HAP-1 (cell line): Measurements from ENCODE around the gene ATM.

Source experiments
- DNase-seq, 2 experiments: peaks; one replicate each; pipeline ENCODE4 v3.0.0-alpha.2; 2016 to 2020; ENCODE audit warnings: low spot score in 2 of 2
- H3K27me3 ChIP-seq: fragments of 250-450 bp; sonication (Bioruptor Pico); 2 replicates; pipeline ENCODE4 v1.5.1; 2020; ENCODE audit warnings: low read depth, mild to moderate bottlenecking, moderate library complexity
- H3K36me3 ChIP-seq: fragments of 250-450 bp; sonication (Bioruptor Pico); replicated peaks from 2 replicates; pipeline ENCODE4 v1.5.1; 2020; ENCODE audit warnings: mild to moderate bottlenecking
- H3K4me1 ChIP-seq: fragments of 250-450 bp; sonication (Bioruptor Pico); 2 replicates; pipeline ENCODE4 v1.5.1; 2020; ENCODE audit warnings: mild to moderate bottlenecking
- H3K4me3 ChIP-seq: fragments of 250-450 bp; sonication (Bioruptor Pico); 2 replicates; pipeline ENCODE4 v1.5.1; 2020; ENCODE audit warnings: mild to moderate bottlenecking, moderate library complexity
- H3K9me3 ChIP-seq: fragments of 250-450 bp; sonication (Bioruptor Pico); 2 replicates; pipeline ENCODE4 v1.5.1; 2020; ENCODE audit warnings: mild to moderate bottlenecking, moderate library complexity
- in situ Hi-C: fragments of 300-500 bp; cut with MboI; formaldehyde crosslinking; loops from 3 replicates; pipeline ENCODE4 v1.14.3; 2020; ENCODE audit warnings: low sequenced_read_pairs, inconsistent platforms, mixed read lengths

Gene ATM, protein sequence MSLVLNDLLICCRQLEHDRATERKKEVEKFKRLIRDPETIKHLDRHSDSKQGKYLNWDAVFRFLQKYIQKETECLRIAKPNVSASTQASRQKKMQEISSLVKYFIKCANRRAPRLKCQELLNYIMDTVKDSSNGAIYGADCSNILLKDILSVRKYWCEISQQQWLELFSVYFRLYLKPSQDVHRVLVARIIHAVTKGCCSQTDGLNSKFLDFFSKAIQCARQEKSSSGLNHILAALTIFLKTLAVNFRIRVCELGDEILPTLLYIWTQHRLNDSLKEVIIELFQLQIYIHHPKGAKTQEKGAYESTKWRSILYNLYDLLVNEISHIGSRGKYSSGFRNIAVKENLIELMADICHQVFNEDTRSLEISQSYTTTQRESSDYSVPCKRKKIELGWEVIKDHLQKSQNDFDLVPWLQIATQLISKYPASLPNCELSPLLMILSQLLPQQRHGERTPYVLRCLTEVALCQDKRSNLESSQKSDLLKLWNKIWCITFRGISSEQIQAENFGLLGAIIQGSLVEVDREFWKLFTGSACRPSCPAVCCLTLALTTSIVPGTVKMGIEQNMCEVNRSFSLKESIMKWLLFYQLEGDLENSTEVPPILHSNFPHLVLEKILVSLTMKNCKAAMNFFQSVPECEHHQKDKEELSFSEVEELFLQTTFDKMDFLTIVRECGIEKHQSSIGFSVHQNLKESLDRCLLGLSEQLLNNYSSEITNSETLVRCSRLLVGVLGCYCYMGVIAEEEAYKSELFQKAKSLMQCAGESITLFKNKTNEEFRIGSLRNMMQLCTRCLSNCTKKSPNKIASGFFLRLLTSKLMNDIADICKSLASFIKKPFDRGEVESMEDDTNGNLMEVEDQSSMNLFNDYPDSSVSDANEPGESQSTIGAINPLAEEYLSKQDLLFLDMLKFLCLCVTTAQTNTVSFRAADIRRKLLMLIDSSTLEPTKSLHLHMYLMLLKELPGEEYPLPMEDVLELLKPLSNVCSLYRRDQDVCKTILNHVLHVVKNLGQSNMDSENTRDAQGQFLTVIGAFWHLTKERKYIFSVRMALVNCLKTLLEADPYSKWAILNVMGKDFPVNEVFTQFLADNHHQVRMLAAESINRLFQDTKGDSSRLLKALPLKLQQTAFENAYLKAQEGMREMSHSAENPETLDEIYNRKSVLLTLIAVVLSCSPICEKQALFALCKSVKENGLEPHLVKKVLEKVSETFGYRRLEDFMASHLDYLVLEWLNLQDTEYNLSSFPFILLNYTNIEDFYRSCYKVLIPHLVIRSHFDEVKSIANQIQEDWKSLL (N-terminal part only)

DNA sequence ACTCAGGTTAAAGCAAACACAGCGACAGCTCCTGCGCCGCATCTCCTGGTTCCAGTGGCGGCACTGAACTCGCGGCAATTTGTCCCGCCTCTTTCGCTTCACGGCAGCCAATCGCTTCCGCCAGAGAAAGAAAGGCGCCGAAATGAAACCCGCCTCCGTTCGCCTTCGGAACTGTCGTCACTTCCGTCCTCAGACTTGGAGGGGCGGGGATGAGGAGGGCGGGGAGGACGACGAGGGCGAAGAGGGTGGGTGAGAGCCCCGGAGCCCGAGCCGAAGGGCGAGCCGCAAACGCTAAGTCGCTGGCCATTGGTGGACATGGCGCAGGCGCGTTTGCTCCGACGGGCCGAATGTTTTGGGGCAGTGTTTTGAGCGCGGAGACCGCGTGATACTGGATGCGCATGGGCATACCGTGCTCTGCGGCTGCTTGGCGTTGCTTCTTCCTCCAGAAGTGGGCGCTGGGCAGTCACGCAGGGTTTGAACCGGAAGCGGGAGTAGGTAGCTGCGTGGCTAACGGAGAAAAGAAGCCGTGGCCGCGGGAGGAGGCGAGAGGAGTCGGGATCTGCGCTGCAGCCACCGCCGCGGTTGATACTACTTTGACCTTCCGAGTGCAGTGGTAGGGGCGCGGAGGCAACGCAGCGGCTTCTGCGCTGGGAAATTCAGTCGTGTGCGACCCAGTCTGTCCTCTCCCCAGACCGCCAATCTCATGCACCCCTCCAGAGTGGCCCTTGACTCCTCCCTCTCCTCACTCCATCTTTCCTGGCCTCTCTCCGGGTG is at the start of gene ATM, which contains the start of gene NPAT:
Gene ATM, plus strand, starts transcription at position 494 of the 774 bp plus-strand sequence. CDS start 4,558 bp downstream, outside the sequence.
Gene NPAT, minus strand, starts transcription at position 65 of the 774 bp plus-strand sequence. CDS start 102 bp downstream, outside the sequence.
- peaks cover 14% of the 10 kb centered on the region for H3K36me3 ChIP-seq
- in situ Hi-C loops = loop anchor here (10.0 to 25.0 kb wide), 2 partner anchors 272 to 440 kb away; partner anchors contain the start of genes DDX10 and POGLUT3

GRCh38 chr11:108177570-108177969 is 45.3 kb upstream of the ATM start:
- Histone ChIP-seq H3K27me3 (no peaks in the 10 kb centered on the region), H3K36me3 (peaks cover 51% of the 10 kb centered on the region), H3K4me1 (no peaks in the 10 kb centered on the region), H3K4me3 (no peak overlapping the region), H3K9me3 (no peaks in the 10 kb centered on the region)
- no peak for DNase-seq
- in situ Hi-C loops = no loop called here

More for the DNA sequence above, at the start of gene ATM, which contains the start of gene NPAT:
- peak; percentile 98 to 99 for DNase-seq
- Histone ChIP-seq H3K4me3 (peak within 1 kb of the TSS; percentile 69), H3K9me3 (no peaks in the 10 kb centered on the region), H3K4me1 (peaks cover 25% of the 10 kb centered on the region), H3K27me3 (no peaks in the 10 kb centered on the region)

DNA sequence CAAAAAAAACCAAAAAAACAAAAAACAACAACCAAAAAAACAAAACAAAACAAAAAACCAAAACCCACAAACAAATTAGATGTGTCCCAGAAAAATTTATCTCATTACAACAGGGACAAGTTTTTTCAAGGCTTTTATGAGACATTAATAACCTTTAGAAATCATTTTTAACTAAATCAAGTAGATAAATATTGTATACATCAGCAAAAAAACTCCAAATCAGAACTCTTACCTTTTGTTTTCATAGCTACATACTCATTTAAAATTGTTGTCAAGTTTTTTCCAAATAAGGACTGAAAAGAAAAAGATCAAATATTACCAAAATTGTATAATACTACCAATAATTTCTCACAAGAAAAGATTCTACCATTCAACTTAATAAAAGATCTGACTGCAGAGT is 29.1 kb upstream of the ATM start:
- Histone ChIP-seq H3K27me3 (no peaks in the 10 kb centered on the region), H3K4me1 (peaks cover 6% of the 10 kb centered on the region), H3K36me3 (peaks cover 48% of the 10 kb centered on the region), H3K9me3 (no peaks in the 10 kb centered on the region), H3K4me3 (no peak overlapping the region)
- in situ Hi-C loops = no loop called here
- DNase-seq = no peak

- in situ Hi-C loops = no loop called here
- peaks cover 6% of the 10 kb centered on the region for H3K4me1 ChIP-seq
- DNase-seq = no peak
- H3K27me3 ChIP-seq = no peaks in the 10 kb centered on the region
- H3K36me3 ChIP-seq = peaks cover 31% of the 10 kb centered on the region
- no peaks in the 10 kb centered on the region for H3K9me3 ChIP-seq
- no peak overlapping the region for H3K4me3 ChIP-seq
These were observed 26.0 kb upstream of the ATM start for GRCh38 chr11:108196901-108197300.

DNA sequence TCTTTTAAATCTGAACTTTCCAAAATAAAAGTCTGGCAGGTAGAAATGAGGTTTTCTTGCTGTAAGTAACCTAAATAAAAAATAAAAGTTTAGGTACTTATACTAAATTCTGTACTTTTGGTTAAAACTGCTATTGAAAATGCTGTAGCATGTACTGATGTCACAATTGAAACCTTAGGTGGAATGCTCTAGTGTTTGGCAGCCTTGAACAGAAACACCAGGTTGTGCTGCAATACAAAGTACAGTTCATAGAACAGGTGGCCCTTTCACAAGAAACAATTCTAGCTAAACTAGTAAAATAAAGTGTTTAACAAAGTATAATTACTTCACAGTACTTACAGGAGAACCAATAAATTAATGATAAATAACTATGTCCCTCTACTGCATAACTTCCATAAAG is 25.5 kb upstream of the ATM start:
- Histone ChIP-seq H3K27me3 (no peaks in the 10 kb centered on the region), H3K36me3 (peaks cover 31% of the 10 kb centered on the region), H3K4me3 (no peak overlapping the region), H3K4me1 (peaks cover 6% of the 10 kb centered on the region), H3K9me3 (no peaks in the 10 kb centered on the region)
- DNase-seq = no peak
- in situ Hi-C loops = no loop called here

DNA sequence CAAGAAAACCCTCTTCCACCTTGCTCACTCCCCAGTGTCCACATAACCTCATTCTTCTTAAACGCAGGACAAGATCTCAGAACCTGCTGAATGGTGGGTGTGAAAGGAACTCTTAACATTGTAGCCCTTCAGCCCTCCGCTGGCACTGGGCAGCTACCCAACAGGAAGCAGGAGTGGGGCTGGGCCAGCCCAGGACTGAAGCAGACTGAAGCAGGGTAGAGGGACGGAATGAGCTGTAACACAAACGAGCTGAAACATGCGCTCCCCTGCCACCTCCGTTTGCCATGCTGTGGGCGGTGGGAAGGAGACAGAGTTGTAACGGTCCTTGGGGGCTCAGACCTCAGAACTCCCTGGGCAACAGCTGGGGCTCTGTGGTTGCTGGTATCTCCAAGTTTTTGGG is 24.0 kb upstream of the ATM start:
- H3K9me3 ChIP-seq = no peaks in the 10 kb centered on the region
- H3K4me1 ChIP-seq = no peaks in the 10 kb centered on the region
- H3K36me3 ChIP-seq = peaks cover 24% of the 10 kb centered on the region
- in situ Hi-C loops = no loop called here
- DNase-seq = no peak
- H3K27me3 ChIP-seq = no peaks in the 10 kb centered on the region
- H3K4me3 ChIP-seq = no peak overlapping the region

- in situ Hi-C loops = loop anchor here (25.0 kb wide), 1 partner anchor 463 kb away; the partner anchor contains the start of gene DDX10
- Histone ChIP-seq H3K4me1 (no peaks in the 10 kb centered on the region), H3K36me3 (peaks cover 23% of the 10 kb centered on the region), H3K9me3 (0 out of 2 replicates have a peak, but pooled peaks cover 2% of the 10 kb centered on the region), H3K4me3 (no peak overlapping the region), H3K27me3 (no peaks in the 10 kb centered on the region)
- no peak for DNase-seq
These were observed 23.2 kb upstream of the ATM start for GRCh38 chr11:108199446-108200321.

- Histone ChIP-seq H3K36me3 (peaks cover 33% of the 10 kb centered on the region), H3K4me1 (no peaks in the 10 kb centered on the region), H3K27me3 (no peaks in the 10 kb centered on the region), H3K9me3 (peaks cover 12% of the 10 kb centered on the region), H3K4me3 (no peak overlapping the region)
- DNase-seq = no peak
- in situ Hi-C loops = loop anchor here (25.0 kb wide), 1 partner anchor 459 kb away; the partner anchor contains the start of gene DDX10
These were observed 19.8 kb upstream of the ATM start for GRCh38 chr11:108203075-108203474.

DNA sequence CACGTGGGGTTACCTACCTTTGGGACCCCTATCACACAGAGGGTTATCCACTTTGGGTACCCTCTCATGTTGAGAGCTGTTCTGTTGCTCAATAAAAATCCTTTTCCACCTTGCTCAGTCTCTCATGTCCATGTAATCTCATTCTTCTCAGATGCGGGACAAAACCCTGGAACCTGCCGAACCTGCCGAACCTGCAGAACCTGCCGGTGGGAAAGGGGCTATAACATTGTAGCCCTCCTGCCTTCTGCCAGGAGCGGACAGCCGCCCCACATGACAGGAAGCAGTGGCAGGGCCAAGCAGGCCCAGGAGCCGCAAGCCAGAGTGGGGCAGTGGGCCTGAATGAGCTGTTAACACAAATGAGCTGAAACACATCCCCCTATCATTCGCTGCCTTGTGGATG is 18.5 kb upstream of the ATM start:
- Histone ChIP-seq H3K9me3 (peaks cover 12% of the 10 kb centered on the region), H3K4me1 (no peaks in the 10 kb centered on the region), H3K4me3 (no peak overlapping the region), H3K27me3 (no peaks in the 10 kb centered on the region), H3K36me3 (peaks cover 42% of the 10 kb centered on the region)
- in situ Hi-C loops = loop anchor here (25.0 kb wide), 1 partner anchor 458 kb away; the partner anchor contains the start of gene DDX10
- DNase-seq = no peak

DNA sequence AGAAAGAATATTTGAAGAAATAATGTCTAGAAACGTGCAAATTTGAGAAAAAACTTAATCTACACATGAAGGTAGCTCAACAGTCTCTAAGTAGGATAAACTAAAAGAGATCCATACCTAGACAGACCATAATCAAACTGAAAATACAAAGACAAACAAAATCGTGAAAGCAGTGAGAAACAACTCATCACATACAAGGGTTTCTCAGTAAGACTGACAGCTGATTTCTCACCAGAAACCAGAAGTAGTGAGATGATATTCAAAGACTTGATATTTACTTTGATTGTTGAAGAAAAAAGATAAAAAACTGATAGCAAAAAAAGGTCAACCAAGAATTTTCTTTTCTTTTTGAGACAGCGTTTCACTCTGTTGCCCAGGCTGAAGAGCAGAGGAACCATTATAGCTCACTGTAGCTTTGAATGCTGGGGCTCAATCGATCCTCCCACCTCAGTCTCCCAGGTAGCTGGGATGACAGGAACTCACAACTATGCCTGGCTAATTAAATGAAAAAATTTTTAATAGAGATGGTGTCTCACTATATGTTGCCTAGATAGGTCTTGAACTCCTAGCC is 17.9 kb upstream of the ATM start:
- no peak overlapping the region for H3K4me3 ChIP-seq
- in situ Hi-C loops = loop anchor here (25.0 kb wide), 1 partner anchor 457 kb away; the partner anchor contains the start of gene DDX10
- no peaks in the 10 kb centered on the region for H3K4me1 ChIP-seq
- H3K9me3 ChIP-seq = peaks cover 12% of the 10 kb centered on the region
- no peaks in the 10 kb centered on the region for H3K27me3 ChIP-seq
- no peak for DNase-seq
- H3K36me3 ChIP-seq = peaks cover 44% of the 10 kb centered on the region

- no peaks in the 10 kb centered on the region for H3K27me3 ChIP-seq
- peaks cover 14% of the 10 kb centered on the region for H3K9me3 ChIP-seq
- H3K4me3 ChIP-seq = no peak overlapping the region
- H3K36me3 ChIP-seq = peaks cover 50% of the 10 kb centered on the region
- in situ Hi-C loops = loop anchor here (25.0 kb wide), 1 partner anchor 456 kb away; the partner anchor contains the start of gene DDX10
- no peaks in the 10 kb centered on the region for H3K4me1 ChIP-seq
- DNase-seq = no peak
These were observed 16.7 kb upstream of the ATM start for GRCh38 chr11:108206171-108206570.
